K562 (cell line): ENCODE measurements around the gene ERF. TPM values are rescaled to one million over a fixed set of nuclear protein-coding genes. Genes with fewer than 3 reads are reported as not detected.

ENCODE experiments used
- BDP1 ChIP-seq: IDR thresholded peaks from 3 replicates; pipeline ENCODE4 v1.6.1; 2011; ENCODE audit not compliant: insufficient read length, insufficient read depth
- BHLHE40 ChIP-seq: IDR thresholded peaks from 2 replicates; pipeline ENCODE4 v1.6.1; 2011; ENCODE audit warnings: low read length, improper control_type of control experiment
- BRCA1 ChIP-seq, 2 experiments: fragments of 450-650 bp in 1 of 2; sonication (generic) in 1 of 2; formaldehyde crosslinking in 1 of 2; IDR thresholded peaks; 2 replicates each; pipeline versions ENCODE4 v1.5.0 to v1.6.1; 2017 to 2020; ENCODE audit warnings: mild to moderate bottlenecking in 1 of 2, missing genetic modification reagents in 1 of 2
- CEBPG ChIP-seq, 3 experiments: fragments of 200-800 bp in 1 of 3; sonication (Bioruptor generic) in 1 of 3; sonication (generic) in 1 of 3; formaldehyde crosslinking in 1 of 3; IDR thresholded peaks in 2 of 3; conservative IDR thresholded peaks in 1 of 3; 2 replicates each; pipeline versions ENCODE4 v1.6.1 to v1.8.0; 2016 to 2022; ENCODE audit warnings: missing compliant biosample characterization in 2 of 3, missing genetic modification characterization in 2 of 3, mild to moderate bottlenecking in 1 of 3, missing genetic modification reagents in 1 of 3
- EGR1 ChIP-seq: fragments of 450-650 bp; conservative IDR thresholded peaks from 2 replicates; pipeline ENCODE4 v1.6.1; 2017; ENCODE audit warnings: mild to moderate bottlenecking
- GATA2 ChIP-seq: sonication (generic); formaldehyde crosslinking; IDR thresholded peaks from 2 replicates; pipeline ENCODE4 v1.4.0; 2020; ENCODE audit warnings: mild to moderate bottlenecking, missing genetic modification reagents
- KLF16 ChIP-seq: IDR thresholded peaks from 2 replicates; pipeline ENCODE4 v1.6.1; 2016; ENCODE audit warnings: antibody characterized with exemption
- NCOA1 ChIP-seq: fragments of 450-650 bp; IDR thresholded peaks from 2 replicates; pipeline ENCODE4 v1.6.1; 2016; ENCODE audit warnings: low read depth
- NFATC3 ChIP-seq: fragments of 450-650 bp; IDR thresholded peaks from 2 replicates; pipeline ENCODE4 v1.6.1; 2017; ENCODE audit warnings: mild to moderate bottlenecking
- NFYB ChIP-seq: IDR thresholded peaks from 2 replicates; pipeline ENCODE4 v1.6.1; 2011; ENCODE audit warnings: mild to moderate bottlenecking, moderate library complexity; ENCODE audit not compliant: insufficient read length; ENCODE audit errors: extremely low read depth
- PCBP1 ChIP-seq: fragments of 200-400 bp; formaldehyde crosslinking; IDR thresholded peaks from 2 replicates; pipeline ENCODE4 v1.6.1; 2018; ENCODE audit warnings: mild to moderate bottlenecking, low read depth, low read length; ENCODE audit not compliant: poor library complexity, severe bottlenecking
- PTTG1 ChIP-seq: fragments of 450-650 bp; IDR thresholded peaks from 2 replicates; pipeline ENCODE4 v1.6.1; 2016; ENCODE audit warnings: low read depth, mild to moderate bottlenecking, missing genetic modification characterization, missing compliant biosample characterization
- RFX5 ChIP-seq: IDR thresholded peaks from 2 replicates; pipeline ENCODE4 v1.6.1; 2011; ENCODE audit warnings: low read depth, mild to moderate bottlenecking, improper control_type of control experiment, low read length
- RFX7 ChIP-seq: fragments of 250-450 bp; sonication (Bioruptor Pico); IDR thresholded peaks from 2 replicates; pipeline ENCODE4 v1.5.1; 2021; ENCODE audit warnings: mild to moderate bottlenecking
- SAFB2 ChIP-seq: fragments of 200-400 bp; formaldehyde crosslinking; IDR thresholded peaks from 2 replicates; pipeline ENCODE4 v1.6.1; 2018; ENCODE audit warnings: borderline replicate concordance, low read length, low read depth, moderate library complexity; ENCODE audit not compliant: severe bottlenecking
- SPI1 ChIP-seq: IDR thresholded peaks from 2 replicates; pipeline ENCODE4 v1.6.1; 2011; ENCODE audit warnings: low read depth, low read length, control low read depth, borderline replicate concordance
- TAF1 ChIP-seq: IDR thresholded peaks from 2 replicates; pipeline ENCODE4 v1.6.1; 2011; ENCODE audit warnings: mild to moderate bottlenecking, low read length, moderate library complexity; ENCODE audit not compliant: insufficient read depth, control insufficient read depth, severe bottlenecking; ENCODE audit errors: extremely low read depth
- ZNF146 ChIP-seq: IDR thresholded peaks from one replicate; pipeline ENCODE4 v1.6.1; 2018; ENCODE audit warnings: missing compliant biosample characterization; ENCODE audit not compliant: unreplicated experiment
- ZNF274 ChIP-seq: IDR thresholded peaks from 2 replicates; pipeline ENCODE4 v1.6.1; 2011; ENCODE audit warnings: low read depth, mild to moderate bottlenecking, low read length, moderate library complexity, borderline replicate concordance
- ZNF316 ChIP-seq: fragments of 450-650 bp; IDR thresholded peaks from 2 replicates; pipeline ENCODE4 v1.6.1; 2016
- ZNF444 ChIP-seq: fragments of 250-450 bp; sonication (Bioruptor Pico); IDR thresholded peaks from 2 replicates; pipeline ENCODE4 v1.4.0; 2020; ENCODE audit warnings: mild to moderate bottlenecking, moderate library complexity
- ZNF778 ChIP-seq: fragments of 450-650 bp; formaldehyde crosslinking; IDR thresholded peaks from 2 replicates; pipeline ENCODE4 v1.4.0; 2020; ENCODE audit warnings: mild to moderate bottlenecking, moderate library complexity
- polyA plus RNA-seq, 8 experiments: library from polyadenylated mRNA; depleted of rRNA in 4 of 8; stranded (reverse) in 5 of 8; unstranded in 3 of 8; fragments of >200 nt; fragmentation: Nextera tagmentation in 2 of 8; fragmentation: Illumina TruSeq in 1 of 8; extraction: Ambion mirVana in 2 of 8; extraction: Trizol in 1 of 8; gene quantifications; 2 replicates each; pipeline versions ENCODE4 v1.2.1 to v1.2.3, GENCODE V29; 2011 to 2014; ENCODE audit warnings: inconsistent platforms in 1 of 8, missing spikeins in 1 of 8
- total RNA-seq, 7 experiments: library from RNA; depleted of rRNA in 6 of 7; stranded (reverse); fragments of >200 nt in 6 of 7; fragmentation: Illumina TruSeq in 2 of 7; extraction: Trizol in 2 of 7; gene quantifications; 2 replicates each; pipeline versions ENCODE4 v1.2.1 to v1.2.3, GENCODE V29; 2011 to 2021; ENCODE audit warnings: low replicate concordance in 1 of 7
- TF ChIP-seq, protein P1 (sequence below): fragments of 250-450 bp; sonication (Bioruptor Pico); IDR thresholded peaks from 2 replicates; pipeline ENCODE4 v1.4.0; 2020; ENCODE audit warnings: mild to moderate bottlenecking
- TF ChIP-seq, protein P2 (sequence below): sonication (generic); formaldehyde crosslinking; IDR thresholded peaks from 2 replicates; pipeline ENCODE4 v1.8.1; 2023; ENCODE audit warnings: mild to moderate bottlenecking, missing genetic modification reagents, moderate library complexity
- TF ChIP-seq, protein P3 (sequence below): sonication (generic); formaldehyde crosslinking; IDR thresholded peaks from 2 replicates; pipeline ENCODE4 v1.8.0; 2022; ENCODE audit warnings: mild to moderate bottlenecking, missing genetic modification reagents, borderline replicate concordance

The ERF gene
- total and polyA plus RNA-seq, 9 of the 15 experiments (the other 6 are each of a cell fraction or from before 2014, with no cell fraction given), result 0.03 to 75.4 (median 27.0) TPM

DNA sequence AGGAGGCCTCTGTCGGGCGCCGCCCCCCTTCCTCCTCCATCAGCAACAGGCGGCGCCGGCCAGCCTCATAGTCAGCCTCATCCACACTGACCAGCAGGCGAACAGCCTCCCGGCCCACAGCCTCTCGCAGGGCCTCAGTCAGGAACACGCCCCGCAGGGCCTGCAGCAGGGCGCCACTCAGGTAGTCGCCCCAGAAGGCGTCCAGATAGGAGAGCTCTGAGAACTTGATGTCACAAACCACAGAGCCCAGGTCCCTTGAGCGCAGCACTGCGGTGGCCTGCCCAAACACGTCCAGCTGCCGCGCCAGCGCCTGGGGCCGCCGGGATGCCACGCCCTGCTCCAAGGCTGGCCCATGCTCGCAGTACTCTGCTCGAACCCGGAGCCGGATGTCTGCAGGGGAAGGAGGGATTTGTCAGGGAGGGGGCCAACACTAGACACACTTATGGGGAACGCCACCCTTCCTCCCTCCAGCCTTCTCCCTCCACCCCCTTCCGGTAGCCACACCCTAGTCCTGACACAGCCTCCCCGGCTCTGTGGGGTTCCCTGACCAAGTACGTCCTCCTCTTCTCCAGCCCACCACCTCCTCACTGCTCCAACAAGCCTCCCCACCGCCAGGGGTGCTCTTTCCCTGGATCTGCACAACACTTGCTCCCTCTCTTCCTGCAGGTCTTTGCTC, 55.4 kb downstream of the ERF start (continued):
- no peak for TF ChIP-seq CEBPG (CRISPR knock-in tag; IDR thresholded peaks at IDR 0.05)
- no peak for TF ChIP-seq CEBPG (tag; conservative IDR thresholded peaks at IDR 0.05 in 1 of 2, IDR thresholded peaks at IDR 0.05 in 1 of 2)
- TF ChIP-seq RFX7 (CRISPR knock-in tag), result no peak
- TF ChIP-seq GATA2, result no peak
- TF ChIP-seq, protein P1, sequence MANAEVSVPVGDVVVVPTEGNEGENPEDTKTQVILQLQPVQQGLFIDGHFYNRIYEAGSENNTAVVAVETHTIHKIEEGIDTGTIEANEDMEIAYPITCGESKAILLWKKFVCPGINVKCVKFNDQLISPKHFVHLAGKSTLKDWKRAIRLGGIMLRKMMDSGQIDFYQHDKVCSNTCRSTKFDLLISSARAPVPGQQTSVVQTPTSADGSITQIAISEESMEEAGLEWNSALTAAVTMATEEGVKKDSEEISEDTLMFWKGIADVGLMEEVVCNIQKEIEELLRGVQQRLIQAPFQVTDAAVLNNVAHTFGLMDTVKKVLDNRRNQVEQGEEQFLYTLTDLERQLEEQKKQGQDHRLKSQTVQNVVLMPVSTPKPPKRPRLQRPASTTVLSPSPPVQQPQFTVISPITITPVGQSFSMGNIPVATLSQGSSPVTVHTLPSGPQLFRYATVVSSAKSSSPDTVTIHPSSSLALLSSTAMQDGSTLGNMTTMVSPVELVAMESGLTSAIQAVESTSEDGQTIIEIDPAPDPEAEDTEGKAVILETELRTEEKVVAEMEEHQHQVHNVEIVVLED (CRISPR knock-in tag), result no peak
- TF ChIP-seq BHLHE40, result no peak
- no peak for TF ChIP-seq NFYB
- no peak for TF ChIP-seq ZNF146 (CRISPR knock-in tag)
- no peak for TF ChIP-seq BDP1
- TF ChIP-seq PTTG1 (tag), result no peak
- no peak for TF ChIP-seq ZNF316
- TF ChIP-seq BRCA1 (IDR thresholded peaks at IDR 0.05), result no peak
- no peak for TF ChIP-seq BRCA1 (CRISPR knock-in tag; IDR thresholded peaks at IDR 0.05)
- TF ChIP-seq ZNF444 (CRISPR knock-in tag), result no peak
- no peak for TF ChIP-seq ZNF274
- no peak for TF ChIP-seq RFX5
- TF ChIP-seq TAF1, result no peak
- TF ChIP-seq SAFB2, result no peak
- TF ChIP-seq, protein P2, sequence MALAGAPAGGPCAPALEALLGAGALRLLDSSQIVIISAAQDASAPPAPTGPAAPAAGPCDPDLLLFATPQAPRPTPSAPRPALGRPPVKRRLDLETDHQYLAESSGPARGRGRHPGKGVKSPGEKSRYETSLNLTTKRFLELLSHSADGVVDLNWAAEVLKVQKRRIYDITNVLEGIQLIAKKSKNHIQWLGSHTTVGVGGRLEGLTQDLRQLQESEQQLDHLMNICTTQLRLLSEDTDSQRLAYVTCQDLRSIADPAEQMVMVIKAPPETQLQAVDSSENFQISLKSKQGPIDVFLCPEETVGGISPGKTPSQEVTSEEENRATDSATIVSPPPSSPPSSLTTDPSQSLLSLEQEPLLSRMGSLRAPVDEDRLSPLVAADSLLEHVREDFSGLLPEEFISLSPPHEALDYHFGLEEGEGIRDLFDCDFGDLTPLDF (CRISPR knock-in tag), result no peak
- TF ChIP-seq EGR1, result peak; percentile 72
- TF ChIP-seq, protein P3, sequence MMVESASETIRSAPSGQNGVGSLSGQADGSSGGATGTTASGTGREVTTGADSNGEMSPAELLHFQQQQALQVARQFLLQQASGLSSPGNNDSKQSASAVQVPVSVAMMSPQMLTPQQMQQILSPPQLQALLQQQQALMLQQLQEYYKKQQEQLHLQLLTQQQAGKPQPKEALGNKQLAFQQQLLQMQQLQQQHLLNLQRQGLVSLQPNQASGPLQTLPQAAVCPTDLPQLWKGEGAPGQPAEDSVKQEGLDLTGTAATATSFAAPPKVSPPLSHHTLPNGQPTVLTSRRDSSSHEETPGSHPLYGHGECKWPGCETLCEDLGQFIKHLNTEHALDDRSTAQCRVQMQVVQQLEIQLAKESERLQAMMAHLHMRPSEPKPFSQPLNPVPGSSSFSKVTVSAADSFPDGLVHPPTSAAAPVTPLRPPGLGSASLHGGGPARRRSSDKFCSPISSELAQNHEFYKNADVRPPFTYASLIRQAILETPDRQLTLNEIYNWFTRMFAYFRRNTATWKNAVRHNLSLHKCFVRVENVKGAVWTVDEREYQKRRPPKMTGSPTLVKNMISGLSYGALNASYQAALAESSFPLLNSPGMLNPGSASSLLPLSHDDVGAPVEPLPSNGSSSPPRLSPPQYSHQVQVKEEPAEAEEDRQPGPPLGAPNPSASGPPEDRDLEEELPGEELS, result no peak
- TF ChIP-seq NCOA1, result peak; percentile 63; the same call in 1 of the 2 replicates
- TF ChIP-seq PCBP1, result no peak
- 0 out of 2 replicates have a peak, but pooled peaks have one; percentile 24 for TF ChIP-seq KLF16
- 0 out of 2 replicates have a peak, but pooled peaks have one; percentile 15 for TF ChIP-seq SPI1
- TF ChIP-seq NFATC3, result no peak
- no peak for TF ChIP-seq ZNF778
